Measurements from ENCODE around the gene NUP155.
"Not testable (repeated sequence)": the region's sequence is repeated elsewhere in the genome, so short reads cannot be mapped to it uniquely, and the experiment has no call there.

NUP155 gene

GRCh38 chr5:37275511-37275910 is 95.4 kb downstream of the NUP155 start:
- no peak for DNase-seq

DNA sequence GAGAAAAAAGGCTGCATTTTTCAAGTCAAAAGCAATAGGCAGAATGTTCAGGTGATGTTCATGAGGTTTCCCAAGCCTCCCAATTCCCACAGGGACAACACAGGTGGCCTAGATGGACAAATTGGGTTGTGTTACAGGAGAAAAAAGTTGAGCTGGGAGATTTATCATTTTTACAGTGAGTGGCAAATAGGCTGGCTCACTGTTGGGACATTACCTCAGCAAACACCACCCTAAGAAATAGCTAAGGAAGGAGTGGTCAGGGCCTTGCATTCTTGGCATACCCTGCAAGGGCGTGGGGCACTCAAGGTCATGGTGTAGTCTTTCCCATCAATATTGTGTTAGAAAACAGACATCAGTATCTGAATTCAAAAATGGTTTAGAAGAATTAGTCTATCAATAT is 98.4 kb downstream of the NUP155 start:
- no peak for DNase-seq

DNA sequence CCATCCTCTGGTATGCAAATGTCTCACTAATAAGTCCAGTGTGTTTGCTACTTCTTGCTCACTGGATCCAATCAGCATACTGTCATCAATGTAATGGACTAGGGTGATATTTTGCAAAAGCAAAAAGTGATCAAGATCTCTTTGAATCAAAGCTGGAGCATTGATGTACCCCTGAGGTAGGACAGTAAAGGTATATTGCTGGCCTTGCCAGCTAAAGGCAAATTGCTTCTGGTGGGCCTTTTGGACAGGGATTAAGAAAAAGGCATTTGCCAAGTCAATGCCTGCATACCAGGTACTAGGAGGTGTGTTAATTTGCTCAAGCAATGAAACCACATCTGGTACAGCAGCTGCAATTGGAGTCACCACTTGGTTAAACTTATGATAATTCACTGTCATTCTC is 102.8 kb downstream of the NUP155 start:
- DNase-seq, result not testable (repeated sequence)

- no peak for DNase-seq
Observed at GRCh38 chr5:37255774-37256358, 115.0 kb downstream of the NUP155 start.

DNA sequence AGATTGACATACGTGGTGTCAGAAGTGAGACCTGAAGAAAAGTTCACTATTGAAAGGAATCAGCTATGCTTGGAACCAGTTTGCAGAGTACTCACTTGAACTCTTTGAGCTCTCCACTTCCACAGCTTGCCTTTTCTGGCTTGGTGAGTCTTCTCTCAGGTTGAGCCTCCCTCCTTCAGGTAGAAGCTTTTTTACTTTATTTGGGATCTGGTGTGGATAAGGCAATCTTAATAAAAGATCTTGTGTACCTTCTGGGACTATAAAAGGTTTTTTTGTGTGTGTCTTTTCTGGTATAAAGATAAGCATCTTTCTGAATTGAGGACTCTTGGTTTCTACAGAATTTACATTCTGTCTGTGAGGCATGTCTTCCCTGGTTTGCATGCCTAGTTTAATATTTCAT is 116.3 kb downstream of the NUP155 start:
- DNase-seq, result no peak

GRCh38 chr5:37251665-37252064 is 119.2 kb downstream of the NUP155 start:
- no peak for DNase-seq

GRCh38 chr5:37249815-37250164 is 121.1 kb downstream of the NUP155 start:
- DNase-seq, result no peak

GRCh38 chr5:37248970-37249814 is 121.7 kb downstream of the NUP155 start, which contains the start of gene CPLANE1:
Gene CPLANE1, minus strand, starts transcription at chr5:37249376. Its CDS starts 1,678 bp downstream, at chr5:37247698.
- peak; percentile 92 for DNase-seq

GRCh38 chr5:37248421-37248969 is 122.4 kb downstream of the NUP155 start:
- peak; percentile 59 for DNase-seq

DNA sequence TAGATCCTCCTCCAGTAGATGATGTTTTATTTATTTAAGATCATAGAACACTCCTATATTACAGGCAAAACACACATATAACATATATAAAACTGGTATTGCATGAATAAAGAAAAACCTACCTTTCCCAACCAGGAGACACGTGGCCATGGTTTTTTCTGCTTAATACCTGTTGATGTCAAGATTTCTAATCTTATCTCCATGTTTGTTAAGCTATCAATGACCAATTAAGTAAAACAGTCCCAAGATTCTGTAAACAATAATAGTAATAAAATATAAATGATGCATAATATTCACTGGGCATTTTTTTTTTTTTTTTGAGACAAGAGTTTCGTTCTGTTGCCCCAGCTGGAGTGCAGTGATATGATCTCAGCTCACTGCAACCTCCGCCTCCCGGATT is 123.4 kb downstream of the NUP155 start:
- DNase-seq, result no peak

- DNase-seq, result no peak
Observed at GRCh38 chr5:37247036-37247435, 123.9 kb downstream of the NUP155 start.
